HG03139 (cell line): ENCODE measurements around the gene C3orf33.
"Not testable (repeated sequence)": the region's sequence is repeated elsewhere in the genome, so short reads cannot be mapped to it uniquely, and the experiment has no call there.

Source experiments
- ATAC-seq: cut with Tn5 transposase; IDR thresholded peaks from one replicate; pipeline ENCODE4 v1.9.1; 2021; ENCODE audit not compliant: unreplicated experiment

C3orf33 gene, protein sequence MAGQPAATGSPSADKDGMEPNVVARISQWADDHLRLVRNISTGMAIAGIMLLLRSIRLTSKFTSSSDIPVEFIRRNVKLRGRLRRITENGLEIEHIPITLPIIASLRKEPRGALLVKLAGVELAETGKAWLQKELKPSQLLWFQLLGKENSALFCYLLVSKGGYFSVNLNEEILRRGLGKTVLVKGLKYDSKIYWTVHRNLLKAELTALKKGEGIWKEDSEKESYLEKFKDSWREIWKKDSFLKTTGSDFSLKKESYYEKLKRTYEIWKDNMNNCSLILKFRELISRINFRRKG

DNA sequence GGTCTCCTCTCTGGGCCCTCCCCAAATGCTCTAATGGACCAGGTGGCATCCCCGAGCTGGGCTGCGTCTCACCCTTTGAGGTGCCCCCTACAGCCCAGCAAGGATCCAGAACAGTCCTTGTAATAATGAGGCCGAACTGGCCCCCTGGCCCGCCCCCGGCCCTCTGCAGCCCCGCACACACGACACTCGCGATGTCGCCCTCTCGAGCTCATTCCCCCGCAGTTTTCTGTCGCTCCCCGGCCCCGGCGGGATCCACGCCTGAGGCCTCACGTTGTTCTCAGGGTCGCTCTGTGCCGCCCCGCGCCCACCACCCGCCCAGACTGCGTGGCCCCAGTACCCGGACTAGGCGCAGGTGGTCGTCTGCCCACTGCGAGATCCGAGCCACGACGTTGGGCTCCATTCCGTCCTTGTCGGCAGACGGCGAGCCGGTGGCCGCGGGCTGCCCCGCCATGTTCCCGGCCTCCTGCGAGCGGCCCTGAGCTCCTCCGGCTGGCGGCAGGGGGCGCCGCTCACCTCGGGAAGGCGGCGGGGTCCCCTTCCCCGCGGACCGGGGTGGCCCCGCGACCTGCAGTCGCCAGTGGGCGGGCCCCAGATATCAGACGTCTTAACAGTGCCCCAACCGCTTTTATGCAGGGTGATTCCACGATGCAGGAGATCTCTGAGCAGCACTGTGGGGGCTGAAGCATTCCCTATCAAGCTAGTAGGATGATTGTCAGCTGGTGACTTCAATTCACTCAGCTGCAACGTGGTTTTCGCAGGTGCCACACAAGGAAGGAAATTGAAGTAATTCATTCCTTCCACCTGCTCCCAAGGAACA, at the start of gene C3orf33:
TSS of gene C3orf33 (minus strand) at position 477 of the 817 bp plus-strand sequence. CDS start at position 451, 26 bp downstream.
- ATAC-seq, result peak; percentile 96

DNA sequence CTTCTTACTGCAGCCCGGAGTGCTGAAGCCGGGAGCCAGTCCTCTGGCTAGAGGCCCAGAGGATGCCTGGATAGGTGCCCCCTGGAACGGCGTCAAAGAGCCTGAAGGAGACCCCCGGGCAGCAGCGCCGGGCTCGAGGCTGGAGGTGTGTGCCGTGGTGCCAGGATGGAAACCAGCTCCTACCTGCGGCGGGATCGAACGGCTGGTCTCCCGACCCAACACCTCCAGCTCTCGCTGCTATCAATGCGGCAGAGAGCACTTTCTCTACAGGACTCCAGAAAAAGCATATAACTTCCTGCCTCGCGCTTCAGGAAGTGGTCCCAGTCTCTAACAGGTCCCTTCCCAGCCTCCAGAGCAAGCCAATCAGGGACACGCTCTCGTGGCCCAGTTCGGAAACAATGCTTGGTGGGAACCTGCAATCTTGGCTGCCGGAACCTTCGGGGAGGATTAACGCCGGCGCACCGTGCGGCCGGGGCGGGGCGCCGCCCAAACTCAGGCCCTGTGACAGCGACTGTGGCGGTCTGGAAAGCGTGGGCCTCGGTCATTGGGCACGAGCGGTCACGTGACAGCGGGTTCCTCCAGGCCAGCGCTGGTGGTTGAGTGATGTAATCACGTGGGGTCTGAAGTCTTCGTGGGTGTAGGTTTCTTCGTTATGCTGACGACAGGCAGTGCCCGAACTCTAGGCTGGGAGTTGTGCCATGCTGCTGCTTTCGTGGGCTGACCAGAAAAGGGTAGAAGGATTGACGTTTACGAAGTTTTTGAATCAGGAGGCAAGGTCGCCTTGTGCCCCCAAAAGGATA, 48.3 kb upstream of the C3orf33 start, which contains the start of gene SLC33A1:
TSS of gene SLC33A1 (minus strand) at position 287 of the 800 bp plus-strand sequence. CDS start 430 bp downstream, outside the sequence.
- ATAC-seq, result peak; percentile 93

DNA sequence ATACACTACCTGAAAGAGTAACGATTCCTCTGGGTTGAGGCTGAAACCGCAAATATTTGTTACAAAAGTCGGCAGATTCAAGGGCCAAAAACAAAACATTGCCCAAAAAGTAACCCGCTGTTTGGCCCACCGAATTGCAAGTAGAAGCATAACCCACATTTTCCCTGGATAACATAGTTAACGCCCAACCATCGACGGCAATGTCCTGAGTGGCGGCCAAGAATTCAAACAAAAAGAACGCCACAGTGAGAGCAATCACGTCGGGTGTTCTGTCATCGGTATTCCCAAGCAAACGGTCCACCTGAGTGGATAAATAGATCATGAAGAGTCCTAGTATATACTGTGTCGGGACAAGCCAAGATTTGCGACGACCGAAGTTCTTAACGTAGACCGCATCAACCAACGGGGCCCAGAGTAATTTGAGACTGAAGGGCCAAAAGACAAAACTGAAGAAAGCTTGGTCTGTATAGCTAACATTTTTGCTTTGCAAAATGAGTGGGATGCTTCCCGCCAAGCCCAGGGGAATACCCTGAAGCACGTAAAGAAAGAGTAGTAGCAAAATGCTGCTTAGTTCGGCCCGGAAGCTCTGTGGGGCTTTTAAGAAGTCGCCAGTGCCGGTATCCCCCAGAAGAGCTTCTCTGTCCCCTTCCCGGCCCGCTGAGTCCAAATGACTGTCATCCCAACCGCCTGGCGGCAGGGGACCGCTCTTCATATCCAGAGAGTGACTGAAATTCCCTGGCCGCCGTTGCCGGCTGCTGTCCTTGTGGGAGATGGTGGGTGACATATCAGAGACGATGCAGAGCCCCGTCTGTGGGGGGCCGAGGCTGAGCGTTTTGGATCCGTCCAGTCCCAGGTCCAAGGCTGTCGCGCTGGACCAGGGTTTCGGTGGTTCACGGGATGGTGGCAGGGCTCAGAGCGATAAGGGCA, 47.4 kb upstream of the C3orf33 start:
- ATAC-seq, result peak; percentile 1

DNA sequence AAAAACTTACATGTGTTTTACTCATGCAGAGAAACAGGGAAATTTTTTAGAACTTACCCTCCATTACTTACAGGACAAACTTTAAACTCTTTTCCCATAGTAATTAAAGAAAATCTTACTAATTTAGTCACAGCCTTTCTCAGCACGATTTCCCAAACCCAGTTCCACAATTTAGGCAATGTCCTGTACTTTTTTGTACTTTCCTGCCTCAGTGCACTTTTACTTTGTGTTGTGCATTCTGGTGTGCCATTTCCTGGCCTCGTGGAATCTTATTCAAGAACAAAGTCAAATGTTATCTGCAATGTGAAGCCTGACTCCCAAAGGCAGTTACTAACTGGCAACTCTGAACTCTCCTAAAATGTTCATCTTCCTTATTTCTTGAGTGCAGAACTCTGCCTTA, 46.3 kb upstream of the C3orf33 start:
- no peak for ATAC-seq

DNA sequence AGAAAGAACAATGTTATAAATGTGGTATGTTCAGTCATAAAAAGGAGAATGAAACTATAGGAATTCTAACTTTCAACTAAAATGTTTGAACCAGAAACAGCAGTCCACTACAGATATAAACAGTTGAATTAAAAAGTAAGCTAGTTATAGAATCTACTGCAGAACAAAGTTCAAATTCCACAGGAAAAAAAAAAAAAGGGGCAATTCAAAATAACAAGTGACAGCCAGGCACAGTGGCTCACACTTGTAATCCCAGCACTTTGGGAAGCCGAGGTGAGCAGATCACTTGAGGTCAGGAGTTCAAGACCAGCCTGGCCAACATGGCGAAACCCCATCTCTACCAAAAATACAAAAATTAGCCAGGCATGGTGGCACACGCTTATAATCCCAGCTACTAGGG, 43.3 kb upstream of the C3orf33 start:
- ATAC-seq, result not testable (repeated sequence)

DNA sequence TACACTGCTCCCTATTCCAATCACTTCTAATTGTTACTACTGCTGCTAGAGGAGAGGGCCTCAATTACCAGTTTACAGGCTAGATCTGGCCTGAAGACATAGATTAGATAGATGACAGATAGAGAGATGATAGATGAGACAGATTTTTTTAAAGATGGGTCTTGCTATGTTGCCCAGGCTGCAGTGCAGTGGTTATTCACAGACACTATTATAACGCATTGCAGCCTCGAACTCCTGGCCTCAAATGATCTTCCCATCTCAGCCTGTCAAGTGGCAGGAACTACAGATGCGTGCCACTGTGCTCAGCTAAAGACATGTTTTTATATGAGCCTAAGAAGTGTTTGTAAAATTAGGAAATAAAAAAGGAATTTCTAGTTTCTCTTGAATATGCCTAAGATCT, 41.9 kb upstream of the C3orf33 start:
- no peak for ATAC-seq

DNA sequence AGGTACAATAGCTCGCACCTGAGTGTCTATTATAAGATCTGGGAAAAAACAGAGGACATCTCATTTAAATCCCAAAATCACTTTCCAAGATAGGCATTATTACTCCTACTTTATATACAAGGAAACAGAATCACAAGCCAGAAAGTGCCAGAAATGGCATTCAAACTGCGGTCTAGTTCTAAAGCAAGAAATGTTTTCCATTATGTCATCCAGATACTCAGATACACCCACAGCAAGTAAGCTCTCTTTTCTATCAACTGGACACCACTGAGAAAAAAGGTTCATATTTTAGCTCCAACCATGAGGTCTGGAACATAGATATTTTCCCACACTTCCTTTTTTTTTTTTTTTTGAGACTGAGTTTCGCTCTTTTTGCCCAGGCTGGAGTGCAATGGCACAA, 40.0 kb upstream of the C3orf33 start:
- ATAC-seq, result no peak

DNA sequence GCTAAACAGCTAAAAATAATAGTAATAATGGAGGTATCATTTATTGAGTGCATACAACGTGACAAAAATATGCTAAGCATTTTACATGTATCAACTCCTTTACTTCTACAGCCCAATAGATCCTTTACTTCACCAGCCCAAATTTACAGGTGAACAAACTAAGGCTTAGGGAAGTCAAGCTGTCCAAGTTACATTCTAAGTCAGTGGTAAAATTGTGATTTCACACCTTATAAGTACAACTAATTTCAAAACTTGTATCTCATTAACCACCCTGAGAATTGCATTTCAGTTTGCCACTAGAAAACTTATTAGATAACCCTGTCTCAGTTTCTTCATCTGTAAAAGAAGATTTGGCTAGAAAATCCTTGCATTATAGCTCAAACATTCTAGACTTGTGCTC, 37.5 kb upstream of the C3orf33 start:
- ATAC-seq, result no peak

DNA sequence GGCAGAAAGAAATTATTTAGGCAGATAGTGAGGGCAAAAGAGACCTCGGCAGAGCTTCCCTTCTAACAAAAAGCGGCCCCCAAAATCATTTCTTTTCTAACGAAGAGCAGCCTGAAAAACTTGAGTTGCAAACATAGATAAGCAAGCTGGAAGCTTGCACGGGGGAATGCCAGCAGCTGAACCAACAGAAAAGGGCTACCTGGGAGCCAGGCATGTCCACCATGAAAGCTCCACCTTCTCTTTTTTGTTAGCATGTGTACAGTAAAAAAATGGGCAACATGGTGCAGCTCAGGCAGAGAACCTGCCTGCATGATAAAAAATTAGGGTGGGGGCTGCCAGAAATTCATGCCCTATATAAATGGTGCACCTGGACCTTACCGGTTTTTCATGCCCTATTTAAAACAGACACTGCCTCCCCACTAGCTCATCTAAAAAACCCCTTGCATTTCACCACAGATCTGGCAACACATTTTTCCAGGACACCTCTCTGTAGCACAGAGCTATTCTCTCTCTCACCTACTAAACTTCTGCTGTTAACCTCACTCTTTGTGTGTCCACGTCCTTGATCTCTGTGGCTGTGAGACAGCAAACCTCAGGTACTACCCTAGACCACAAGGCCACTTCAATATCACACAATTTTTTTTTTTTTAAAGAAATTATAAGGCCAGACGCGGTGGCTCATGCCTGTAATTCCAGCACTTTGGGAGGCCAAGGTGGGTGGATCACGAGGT, 29.4 kb upstream of the C3orf33 start:
- no peak for ATAC-seq

DNA sequence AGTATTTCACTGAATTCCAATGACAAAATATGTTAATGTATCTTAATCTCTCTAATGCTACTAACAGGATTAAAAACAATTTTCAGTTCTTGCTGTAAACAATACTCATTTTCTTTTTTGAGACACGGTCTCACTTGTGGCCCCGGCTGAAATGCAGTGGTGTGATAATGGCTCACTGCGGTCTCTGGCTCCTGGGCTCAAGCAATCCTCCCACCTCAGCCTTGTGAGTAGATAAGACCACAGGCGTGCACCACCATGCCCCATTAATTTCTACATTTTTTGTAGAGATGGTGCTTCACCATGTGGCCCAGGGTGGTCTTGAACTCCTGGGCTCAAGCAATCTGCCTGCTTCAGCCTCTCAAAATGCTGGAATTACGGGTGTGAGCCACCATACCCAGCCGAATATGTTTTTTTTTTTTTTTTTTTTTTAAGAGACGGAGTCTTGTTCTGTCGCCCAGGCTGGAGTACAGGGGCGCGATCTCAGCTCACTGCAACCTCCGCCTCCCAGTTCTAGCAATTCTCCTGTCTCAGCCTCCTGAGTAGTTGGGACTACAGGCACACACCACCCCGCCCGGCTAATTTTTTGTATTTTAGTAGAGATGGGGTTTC, 22.5 kb upstream of the C3orf33 start:
- not testable (repeated sequence) for ATAC-seq

DNA sequence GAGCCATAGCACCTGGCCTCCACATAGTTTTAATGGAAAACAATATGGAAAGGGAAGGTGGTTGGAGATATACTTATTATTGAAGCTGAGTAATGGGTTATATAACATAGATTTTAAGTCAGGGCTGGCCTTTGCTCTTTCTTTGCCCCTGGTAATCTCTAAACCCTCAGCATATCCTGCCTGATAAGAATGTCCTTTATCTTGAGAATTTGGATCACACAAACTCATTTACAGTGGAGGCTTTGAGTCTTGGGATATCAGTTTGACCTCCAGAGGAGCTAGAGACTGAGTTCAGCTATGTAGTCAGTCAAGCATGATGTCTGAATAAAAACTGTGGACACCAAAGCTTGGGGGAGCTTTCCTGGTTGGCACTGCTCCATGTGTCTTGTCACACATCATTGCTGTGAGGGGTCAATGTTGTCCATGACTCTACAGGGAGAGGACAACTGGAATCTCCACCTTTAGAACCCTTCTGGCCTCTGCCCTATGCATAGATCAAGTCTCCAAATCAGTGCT, 9.0 kb upstream of the C3orf33 start:
- no peak for ATAC-seq

DNA sequence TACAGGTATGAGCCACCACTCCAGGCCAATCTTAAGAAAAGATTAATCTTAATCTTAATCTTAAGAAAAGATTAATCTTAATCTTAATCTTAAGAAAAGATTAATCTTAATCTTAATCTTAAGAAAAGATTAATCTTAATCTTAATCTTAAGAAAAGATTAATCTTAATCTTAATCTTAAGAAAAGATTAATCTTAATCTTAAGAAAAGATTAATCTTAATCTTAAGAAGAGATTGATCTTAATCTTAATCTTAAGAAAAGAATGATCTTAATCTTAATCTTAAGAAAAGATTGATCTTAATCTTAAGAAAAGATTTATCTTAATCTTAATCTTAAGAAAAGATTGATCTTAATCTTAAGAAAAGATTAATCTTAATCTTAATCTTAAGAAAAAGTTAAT, 7.1 kb upstream of the C3orf33 start:
- ATAC-seq, result not testable (repeated sequence)

DNA sequence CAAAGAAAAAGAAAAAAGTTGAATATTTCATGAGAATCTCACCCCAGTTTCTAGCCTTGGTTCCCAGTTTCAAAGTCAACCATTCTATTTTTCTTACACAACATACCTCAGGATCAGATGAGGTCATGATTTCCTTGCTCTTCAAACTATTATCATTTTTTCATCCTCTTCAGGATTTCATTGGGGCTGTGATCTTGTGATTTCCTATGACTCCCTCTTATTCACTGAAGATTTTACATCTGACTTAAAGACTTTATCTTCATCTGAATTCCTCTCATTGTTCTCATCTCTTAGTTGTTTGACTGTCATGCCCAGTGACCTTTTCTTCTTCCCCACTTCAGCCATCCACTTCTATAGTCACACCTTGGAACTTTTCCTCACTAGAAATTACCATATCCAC, 3.1 kb upstream of the C3orf33 start:
- no peak for ATAC-seq

DNA sequence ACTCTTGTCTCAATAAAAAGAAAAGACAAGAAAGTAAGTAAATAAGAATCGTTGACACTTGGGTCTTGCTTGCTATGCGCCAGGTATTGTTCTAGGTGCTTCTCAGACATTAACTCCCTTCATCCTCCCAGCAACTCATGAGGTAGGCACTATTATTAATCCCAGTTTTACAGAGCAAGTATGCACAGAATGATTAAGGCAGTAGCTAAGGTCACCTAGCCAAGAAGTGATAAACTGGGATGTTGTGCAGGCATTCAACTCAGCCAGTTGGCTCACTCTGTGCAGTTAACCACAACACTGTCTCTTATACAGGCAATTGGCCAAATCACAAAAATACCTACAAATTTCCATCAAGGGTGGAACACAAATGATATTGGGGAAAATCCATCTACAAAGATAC, 1.7 kb upstream of the C3orf33 start:
- ATAC-seq, result no peak

DNA sequence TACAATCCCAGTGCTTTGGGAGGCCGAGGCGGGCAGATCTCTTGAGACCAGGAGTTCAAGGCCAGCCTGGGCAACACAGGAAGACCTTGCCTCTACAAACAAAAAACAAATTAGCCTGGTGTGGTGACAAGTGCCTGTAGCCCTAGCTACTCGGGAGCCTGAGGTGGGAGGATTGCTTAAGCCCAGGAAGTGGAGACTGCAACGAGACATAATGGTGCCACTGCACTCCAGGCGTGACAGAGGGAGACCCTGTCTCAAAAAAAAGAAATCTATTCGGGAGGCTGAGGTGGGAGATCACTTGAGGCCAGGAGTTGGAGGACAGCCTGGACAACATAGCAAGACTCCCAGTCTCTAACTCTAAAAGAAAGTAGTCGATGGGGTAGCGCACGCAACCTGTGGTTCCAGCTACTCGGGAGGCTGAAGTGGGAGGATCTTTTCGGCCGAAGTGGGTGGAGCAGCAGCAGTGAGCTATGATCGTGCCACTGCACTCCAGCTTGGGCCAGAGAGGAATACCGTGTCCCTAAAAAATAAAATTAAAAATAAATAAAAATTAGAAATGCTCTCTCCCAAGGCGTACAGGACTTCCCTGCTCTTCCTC, 775 bp downstream of the C3orf33 start:
- ATAC-seq, result peak; percentile 4

DNA sequence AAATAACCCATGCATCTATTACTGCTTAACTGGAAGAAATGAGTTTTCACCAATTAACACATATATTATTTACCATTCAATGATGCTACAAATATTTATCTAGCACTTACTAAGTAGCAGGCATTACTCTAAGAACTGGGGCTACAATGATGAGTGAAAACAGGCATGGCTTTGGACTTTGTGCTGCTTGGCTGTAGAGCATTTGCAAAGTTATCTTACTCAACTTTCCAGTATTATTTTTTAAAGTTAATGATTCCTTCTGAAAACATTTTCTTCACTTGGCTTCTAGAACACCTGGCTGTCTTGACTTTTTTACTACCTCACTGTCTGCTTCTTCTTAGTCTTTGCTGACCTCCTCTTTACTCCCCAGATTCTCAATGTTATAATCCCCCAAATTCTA, 1.8 kb downstream of the C3orf33 start:
- no peak for ATAC-seq

DNA sequence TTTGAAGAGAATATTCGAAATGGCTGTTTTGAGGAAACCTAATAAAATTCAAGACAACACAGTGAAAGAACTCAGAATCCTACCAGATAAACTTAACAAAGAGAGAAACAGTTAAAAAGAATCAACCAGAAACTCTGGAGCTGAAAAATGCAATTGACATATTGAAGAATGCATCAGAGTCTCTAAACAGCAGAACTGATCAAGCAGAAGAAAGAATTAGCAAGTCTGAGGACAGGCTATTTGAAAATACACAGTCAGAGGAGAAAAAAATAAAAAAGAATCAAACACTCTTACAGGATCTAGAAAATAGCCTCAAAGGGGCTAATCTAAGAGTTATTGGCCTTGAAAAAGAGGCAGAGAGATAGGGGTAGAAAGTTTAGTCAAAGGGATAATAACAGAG, 13.5 kb downstream of the C3orf33 start:
- ATAC-seq, result no peak

DNA sequence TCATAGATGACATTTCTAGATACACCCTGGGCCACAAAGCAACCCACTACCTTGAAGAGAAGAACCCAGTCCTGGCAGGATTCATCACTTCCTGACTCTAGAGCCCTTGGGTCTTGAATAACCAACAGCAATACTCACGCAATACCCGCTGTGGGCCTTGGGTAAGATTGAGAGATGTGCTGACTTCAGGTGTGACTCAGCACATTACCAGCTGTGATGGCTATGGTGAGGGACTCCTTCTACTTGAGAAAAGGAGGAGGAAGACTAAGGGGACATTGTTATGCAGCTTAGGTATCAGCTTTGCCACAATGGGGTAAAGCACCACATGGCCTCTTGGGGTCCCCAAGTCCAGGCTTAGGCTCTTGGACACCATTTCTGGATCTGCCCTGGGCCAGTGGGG, 14.9 kb downstream of the C3orf33 start:
- no peak for ATAC-seq
